Measurements from ENCODE around the gene KANSL2.
"Not testable (repeated sequence)": the region's sequence is repeated elsewhere in the genome, so short reads cannot be mapped to it uniquely, and the experiment has no call there.

Gene KANSL2

DNA sequence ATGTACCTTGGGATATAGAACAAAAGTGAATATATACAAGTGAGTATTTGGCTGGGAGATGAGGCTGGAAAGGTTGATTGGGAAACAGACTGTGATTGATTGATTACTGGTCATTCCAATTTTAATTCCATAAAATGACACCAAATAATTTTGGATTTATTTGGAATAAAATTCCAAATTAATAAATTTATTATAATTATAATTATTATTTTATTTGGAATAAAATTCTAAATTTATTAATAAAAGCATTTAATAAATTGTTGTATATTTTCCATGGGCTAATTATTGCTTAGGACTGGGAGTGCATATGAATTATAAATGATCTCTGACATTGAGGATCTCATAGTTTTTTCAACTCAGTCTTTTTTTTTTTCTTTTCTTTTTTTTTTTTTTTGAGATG, 51.7 kb downstream of the KANSL2 start:
- H3K4me3 ChIP-seq (ENCODE audit: low read depth, low read length): no peak overlapping the region
- DNase-seq (ENCODE audit: low read depth): no peak
- TF ChIP-seq, protein P1, sequence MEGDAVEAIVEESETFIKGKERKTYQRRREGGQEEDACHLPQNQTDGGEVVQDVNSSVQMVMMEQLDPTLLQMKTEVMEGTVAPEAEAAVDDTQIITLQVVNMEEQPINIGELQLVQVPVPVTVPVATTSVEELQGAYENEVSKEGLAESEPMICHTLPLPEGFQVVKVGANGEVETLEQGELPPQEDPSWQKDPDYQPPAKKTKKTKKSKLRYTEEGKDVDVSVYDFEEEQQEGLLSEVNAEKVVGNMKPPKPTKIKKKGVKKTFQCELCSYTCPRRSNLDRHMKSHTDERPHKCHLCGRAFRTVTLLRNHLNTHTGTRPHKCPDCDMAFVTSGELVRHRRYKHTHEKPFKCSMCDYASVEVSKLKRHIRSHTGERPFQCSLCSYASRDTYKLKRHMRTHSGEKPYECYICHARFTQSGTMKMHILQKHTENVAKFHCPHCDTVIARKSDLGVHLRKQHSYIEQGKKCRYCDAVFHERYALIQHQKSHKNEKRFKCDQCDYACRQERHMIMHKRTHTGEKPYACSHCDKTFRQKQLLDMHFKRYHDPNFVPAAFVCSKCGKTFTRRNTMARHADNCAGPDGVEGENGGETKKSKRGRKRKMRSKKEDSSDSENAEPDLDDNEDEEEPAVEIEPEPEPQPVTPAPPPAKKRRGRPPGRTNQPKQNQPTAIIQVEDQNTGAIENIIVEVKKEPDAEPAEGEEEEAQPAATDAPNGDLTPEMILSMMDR (IDR thresholded peaks at IDR 0.05; ENCODE audit: low read depth, low read length, missing control alignments): no peak

DNA sequence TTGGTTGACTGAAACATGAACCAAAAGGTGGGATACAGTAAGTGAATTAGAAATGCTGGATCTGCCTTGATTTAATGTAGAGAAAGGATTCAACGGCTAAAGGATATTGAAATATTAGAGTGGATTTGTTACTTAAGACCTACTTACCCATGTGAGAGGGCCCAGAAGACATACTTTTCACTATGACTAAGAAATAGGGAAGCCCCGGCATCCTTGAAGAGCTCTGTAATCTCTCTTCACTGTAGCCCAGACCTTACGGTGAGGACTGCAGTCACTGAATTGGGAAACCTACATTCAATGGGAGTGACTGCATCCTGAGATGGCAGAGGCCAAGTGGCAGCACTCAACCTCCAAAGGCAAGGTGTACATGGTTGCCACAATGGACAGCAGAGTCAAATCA, 52.5 kb downstream of the KANSL2 start:
- TF ChIP-seq, protein P1 (IDR thresholded peaks at IDR 0.05; ENCODE audit: low read depth, low read length, missing control alignments): no peak
- H3K4me3 ChIP-seq (ENCODE audit: low read depth, low read length): no peak overlapping the region
- no peak for DNase-seq (ENCODE audit: low read depth)

- DNase-seq (ENCODE audit: low read depth): no peak
- TF ChIP-seq, protein P1 (IDR thresholded peaks at IDR 0.05; ENCODE audit: low read depth, low read length, missing control alignments): no peak
- no peak overlapping the region for H3K4me3 ChIP-seq (ENCODE audit: low read depth, low read length)
These were observed 54.5 kb downstream of the KANSL2 start for GRCh38 chr12:48627556-48627955.

DNA sequence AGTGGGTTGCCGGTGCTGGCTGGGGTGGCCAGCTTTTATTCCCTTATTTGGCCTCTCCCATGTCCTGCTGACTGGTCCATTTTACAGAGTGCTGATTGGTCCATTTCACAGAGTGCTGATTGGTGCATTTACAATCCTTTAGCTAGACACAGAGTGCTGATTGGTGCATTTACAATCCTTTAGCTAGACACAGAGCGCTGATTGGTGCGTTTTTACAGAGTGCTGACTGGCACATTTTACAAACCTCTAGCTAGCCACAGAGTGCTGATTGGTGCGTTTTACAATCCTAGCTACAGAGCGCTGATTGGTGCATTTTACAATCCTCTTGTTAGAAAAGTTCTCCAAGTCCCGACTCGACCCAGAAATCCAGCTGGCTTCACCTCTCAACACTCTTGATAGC, 59.0 kb downstream of the KANSL2 start:
- not testable (repeated sequence) for H3K4me3 ChIP-seq (ENCODE audit: low read depth, low read length); DNase-seq (ENCODE audit: low read depth)

DNA sequence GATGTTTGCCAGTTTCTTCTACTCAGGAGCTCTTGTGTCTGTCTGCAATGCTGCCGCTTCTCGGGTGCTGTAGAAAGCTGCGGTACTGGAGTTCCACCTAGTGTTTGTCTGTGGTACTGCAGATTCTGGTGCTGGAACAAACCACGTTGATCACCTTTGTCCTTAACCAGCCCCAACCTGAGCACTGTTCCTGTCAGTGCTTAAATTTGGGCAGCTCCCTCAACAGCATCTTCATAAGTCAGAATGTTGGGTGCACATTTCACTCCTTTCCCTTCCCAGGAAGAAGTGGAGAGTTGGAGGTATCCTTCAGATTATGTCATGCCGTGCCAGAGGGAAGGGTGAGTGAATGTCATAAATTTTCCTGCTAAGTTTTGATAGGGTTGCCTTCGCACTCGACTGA, 63.5 kb downstream of the KANSL2 start:
- DNase-seq (ENCODE audit: low read depth): peak; percentile 50
- TF ChIP-seq, protein P1 (IDR thresholded peaks at IDR 0.05; ENCODE audit: low read depth, low read length, missing control alignments): peak; percentile 99
- no peak overlapping the region for H3K4me3 ChIP-seq (ENCODE audit: low read depth, low read length)

- DNase-seq (ENCODE audit: low read depth): no peak
- TF ChIP-seq, protein P1 (IDR thresholded peaks at IDR 0.05; ENCODE audit: low read depth, low read length, missing control alignments): no peak
- H3K4me3 ChIP-seq (ENCODE audit: low read depth, low read length): no peak overlapping the region
These were observed 66.4 kb downstream of the KANSL2 start for GRCh38 chr12:48615681-48616080.

DNA sequence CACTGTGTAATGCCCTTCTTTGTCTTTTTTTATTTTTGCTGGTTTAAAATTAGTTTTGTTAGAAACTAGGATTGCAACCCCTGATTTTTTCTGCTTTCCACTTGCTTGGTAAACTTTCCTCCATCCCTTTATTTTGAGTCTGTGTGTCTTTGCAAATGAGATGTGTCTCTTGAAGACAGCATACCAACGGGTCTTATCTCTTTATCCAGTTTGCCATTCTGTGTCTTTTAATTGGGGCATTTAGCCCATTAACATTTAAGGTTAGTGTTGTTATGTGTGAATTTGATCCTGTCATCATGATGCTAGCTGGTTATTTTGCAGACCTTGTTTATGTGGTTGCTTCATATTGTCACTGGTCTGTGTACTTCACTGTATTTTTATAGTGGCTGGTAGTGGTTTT, 68.7 kb downstream of the KANSL2 start:
- H3K4me3 ChIP-seq (ENCODE audit: low read depth, low read length): no peak overlapping the region
- no peak for DNase-seq (ENCODE audit: low read depth)
- TF ChIP-seq, protein P1 (IDR thresholded peaks at IDR 0.05; ENCODE audit: low read depth, low read length, missing control alignments): no peak
